Measurements from ENCODE around the gene SLC34A3. TPM values are rescaled to one million over a fixed set of nuclear protein-coding genes. Genes with fewer than 3 reads are reported as not detected.

The SLC34A3 gene
- total and polyA plus RNA-seq, 2 donors (not counting 3 experiments of a cell fraction or from before 2014, with no cell fraction given): not detected

DNA sequence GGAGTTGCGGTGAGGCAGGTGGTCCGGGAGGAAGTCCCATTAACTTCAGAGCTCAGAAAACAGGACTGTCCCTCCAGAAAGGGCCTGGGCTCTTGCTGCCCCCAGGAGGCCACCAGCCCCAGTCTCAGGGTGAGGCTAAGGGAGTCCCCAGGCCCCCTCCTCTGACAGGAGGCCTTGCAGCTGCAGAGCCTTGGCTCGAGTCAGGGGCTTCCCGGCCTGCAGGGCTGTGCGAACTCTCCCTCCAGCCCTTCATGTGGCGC, 17.1 kb downstream of the SLC34A3 start:
- POLR2A ChIA-PET: no interaction called here
- dilution Hi-C loops (cut with MboI; ENCODE audit: extremely low pct_ligation_motif_present, low sequenced_read_pairs): no loop called here
- TF ChIP-seq EZH2 (IDR thresholded peaks at IDR 0.05; ENCODE audit: borderline replicate concordance, low read depth, low read length, severe bottlenecking): no peak
- TF ChIP-seq GATA2 (IDR thresholded peaks at IDR 0.05; ENCODE audit: insufficient read depth, insufficient read length, low read depth, low read length): no peak
- TF ChIP-seq FOS (IDR thresholded peaks at IDR 0.05; ENCODE audit: borderline replicate concordance, insufficient read depth, low read length): no peak
- TF ChIP-seq POLR2AphosphoS5 (IDR thresholded peaks at IDR 0.05; ENCODE audit: insufficient read depth, low read depth, low read length): no peak
- no peak for TF ChIP-seq JUN (IDR thresholded peaks at IDR 0.05; ENCODE audit: borderline replicate concordance, insufficient read depth, insufficient read length, low read depth)
- TF ChIP-seq, protein P1, sequence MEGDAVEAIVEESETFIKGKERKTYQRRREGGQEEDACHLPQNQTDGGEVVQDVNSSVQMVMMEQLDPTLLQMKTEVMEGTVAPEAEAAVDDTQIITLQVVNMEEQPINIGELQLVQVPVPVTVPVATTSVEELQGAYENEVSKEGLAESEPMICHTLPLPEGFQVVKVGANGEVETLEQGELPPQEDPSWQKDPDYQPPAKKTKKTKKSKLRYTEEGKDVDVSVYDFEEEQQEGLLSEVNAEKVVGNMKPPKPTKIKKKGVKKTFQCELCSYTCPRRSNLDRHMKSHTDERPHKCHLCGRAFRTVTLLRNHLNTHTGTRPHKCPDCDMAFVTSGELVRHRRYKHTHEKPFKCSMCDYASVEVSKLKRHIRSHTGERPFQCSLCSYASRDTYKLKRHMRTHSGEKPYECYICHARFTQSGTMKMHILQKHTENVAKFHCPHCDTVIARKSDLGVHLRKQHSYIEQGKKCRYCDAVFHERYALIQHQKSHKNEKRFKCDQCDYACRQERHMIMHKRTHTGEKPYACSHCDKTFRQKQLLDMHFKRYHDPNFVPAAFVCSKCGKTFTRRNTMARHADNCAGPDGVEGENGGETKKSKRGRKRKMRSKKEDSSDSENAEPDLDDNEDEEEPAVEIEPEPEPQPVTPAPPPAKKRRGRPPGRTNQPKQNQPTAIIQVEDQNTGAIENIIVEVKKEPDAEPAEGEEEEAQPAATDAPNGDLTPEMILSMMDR (IDR thresholded peaks at IDR 0.05; ENCODE audit: extremely low read depth in 1 of 2, insufficient read depth in 1 of 2, low read depth in 1 of 2, low read length in 2 of 2): no peak
- TF ChIP-seq MYC (IDR thresholded peaks at IDR 0.05; ENCODE audit: low read depth, low read length): no peak
- TF ChIP-seq POLR2A (IDR thresholded peaks at IDR 0.05; ENCODE audit: low read depth, low read length): no peak
- TF ChIP-seq, protein P2, sequence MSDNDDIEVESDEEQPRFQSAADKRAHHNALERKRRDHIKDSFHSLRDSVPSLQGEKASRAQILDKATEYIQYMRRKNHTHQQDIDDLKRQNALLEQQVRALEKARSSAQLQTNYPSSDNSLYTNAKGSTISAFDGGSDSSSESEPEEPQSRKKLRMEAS (IDR thresholded peaks at IDR 0.05; ENCODE audit: insufficient read depth, insufficient read length): no peak
- H3K4me1 ChIP-seq (ENCODE audit: control insufficient read depth, extremely low read depth, insufficient read depth, low read length): peaks cover 6% of the 10 kb centered on the region
- no peak for DNase-seq (ENCODE audit: low read depth, low spot score)
- no peaks in the 10 kb centered on the region for H4K20me1 ChIP-seq (replicated peaks; ENCODE audit: control insufficient read depth, extremely low read depth, insufficient read depth, low read length)
- no TSS peak for BruUV-seq (replicated peaks)
- peaks cover 2 to 11% of the 10 kb centered on the region in 2 experiments for H3K36me3 ChIP-seq (ENCODE audit: control insufficient read depth in 2 of 2, extremely low read depth in 1 of 2, insufficient read depth in 2 of 2, low read length in 2 of 2)
- no peaks in the 10 kb centered on the region for H3K9me3 ChIP-seq (replicated peaks; ENCODE audit: control insufficient read depth, insufficient read depth, low read length)
- no peaks in the 10 kb centered on the region for H3K27me3 ChIP-seq (ENCODE audit: control insufficient read depth in 2 of 2, insufficient read depth in 2 of 2, low read length in 2 of 2)
- no peak for FAIRE-seq
- intact Hi-C loops (cut with micrococcal nuclease): no loop called here
- no peak overlapping the region for H3K4me3 ChIP-seq (replicated peaks in 1 of 3; ENCODE audit: insufficient read depth in 1 of 3, low read depth in 1 of 3, low read length in 3 of 3)
- no peaks in the 10 kb centered on the region for H3K9me1 ChIP-seq (replicated peaks; ENCODE audit: control insufficient read depth, extremely low read depth, insufficient read depth, low read length)
- H3K79me2 ChIP-seq (ENCODE audit: control insufficient read depth, insufficient read depth, low read length): peaks cover 7% of the 10 kb centered on the region
- H2AFZ ChIP-seq (ENCODE audit: low read depth, low read length): no peak overlapping the region
- H3K27ac ChIP-seq (ENCODE audit: insufficient read depth, low read depth, low read length): no peak overlapping the region
- CTCF ChIA-PET: interaction anchor here (0.6 to 1.6 kb wide), 2 partner anchors 11 to 25 kb away, joined by 3 to 9 read pairs; no protein-coding TSS in a partner anchor
- no peak overlapping the region for H3K4me2 ChIP-seq (ENCODE audit: insufficient read depth, low read length)
- H3K9ac ChIP-seq (replicated peaks; ENCODE audit: extremely low read depth, insufficient read depth, low read length): no peak overlapping the region
